T47D (cell line): Measurements from ENCODE around the gene CLRN2.

Experiments used
- DNase-seq, 2 experiments: peaks; one replicate each; pipeline versions ENCODE4 v3.0.0 to v3.0.0-alpha.2; 2011 to 2012; ENCODE audit warnings: low read depth in 1 of 2, low spot score in 1 of 2
- JUND ChIP-seq: IDR thresholded peaks from 2 replicates; pipeline ENCODE4 v1.6.1; 2012; ENCODE audit warnings: low read depth
- in situ Hi-C: cut with HindIII; loops from 2 replicates; pipeline ENCODE4 v1.10.0; 2016; ENCODE audit warnings: low sequenced_read_pairs, low pct_unique_long_range_greater_than_20kb

Gene CLRN2

DNA sequence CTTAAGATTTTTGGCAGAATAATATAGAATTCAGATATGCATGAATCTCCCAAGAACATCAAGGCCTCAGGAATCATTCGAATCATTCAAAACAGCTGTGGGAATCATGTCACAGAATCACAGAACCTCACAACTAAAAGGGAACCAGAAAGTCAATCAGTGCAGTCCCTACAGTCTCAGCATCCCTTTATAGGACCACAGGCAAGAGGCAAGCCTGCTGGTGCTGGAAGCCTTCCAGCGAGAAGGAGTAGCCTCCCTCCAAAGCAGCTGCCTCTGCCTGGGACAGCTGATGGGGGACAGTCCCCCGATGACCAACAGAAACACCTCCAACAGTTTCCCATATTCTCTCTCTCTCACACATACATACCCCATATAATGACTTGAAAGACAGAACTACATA is 23.8 kb upstream of the CLRN2 start:
- DNase-seq, result no peak
- in situ Hi-C loops, result no loop called here
- no peak for TF ChIP-seq JUND

DNA sequence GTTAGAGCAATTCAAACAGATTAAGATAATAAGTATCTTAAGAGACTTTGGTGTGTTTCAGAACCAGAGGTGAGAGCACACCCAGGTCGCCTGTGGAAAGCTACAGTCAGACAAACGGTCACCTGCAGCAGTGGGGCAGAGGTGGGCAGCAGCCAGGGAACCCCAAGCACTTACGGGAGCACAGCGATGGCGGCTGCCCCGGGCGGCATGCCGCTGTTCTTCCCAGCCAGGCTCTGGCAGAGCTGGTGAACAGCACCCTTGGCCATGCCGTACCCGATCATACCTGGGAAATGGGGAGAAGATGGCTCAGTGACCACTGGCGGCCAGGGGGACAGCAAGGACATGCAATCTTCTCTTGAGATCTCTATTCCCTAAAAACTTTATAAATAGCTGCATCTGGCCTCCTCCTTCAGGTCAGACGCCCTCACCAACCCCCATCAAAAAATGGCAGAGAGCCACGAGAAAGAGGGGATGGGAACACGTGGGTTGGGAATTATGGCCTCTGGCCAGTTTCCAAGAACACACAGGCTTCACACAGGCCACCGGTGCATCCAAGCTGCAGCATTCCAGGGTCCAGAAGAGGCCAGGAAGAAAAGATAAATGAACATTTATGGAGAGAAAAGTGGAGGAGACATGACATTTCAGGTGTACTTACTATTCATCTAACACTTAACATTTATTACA is 22.8 kb upstream of the CLRN2 start:
- no peak for TF ChIP-seq JUND
- in situ Hi-C loops, result no loop called here
- no peak for DNase-seq

DNA sequence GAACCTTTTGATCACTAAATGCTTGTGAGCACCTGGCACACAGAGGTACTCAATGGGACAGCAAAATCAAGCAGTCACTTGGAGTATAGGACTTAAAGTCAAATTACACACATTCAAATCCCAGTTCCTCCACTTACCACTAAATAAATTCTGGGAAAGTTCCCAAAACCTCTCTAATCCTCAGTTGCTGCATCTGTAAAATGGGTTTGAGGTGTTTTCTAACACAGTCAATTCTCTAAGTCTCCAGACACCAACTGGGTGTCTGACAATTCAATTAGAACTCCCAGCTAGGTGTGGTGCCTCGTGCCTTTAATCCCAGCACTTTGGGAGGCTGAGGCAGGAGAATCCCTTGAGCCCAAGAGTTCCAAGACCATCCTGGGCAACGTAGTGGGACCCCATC is 22.1 kb upstream of the CLRN2 start:
- in situ Hi-C loops, result no loop called here
- TF ChIP-seq JUND, result no peak
- no peak for DNase-seq

DNA sequence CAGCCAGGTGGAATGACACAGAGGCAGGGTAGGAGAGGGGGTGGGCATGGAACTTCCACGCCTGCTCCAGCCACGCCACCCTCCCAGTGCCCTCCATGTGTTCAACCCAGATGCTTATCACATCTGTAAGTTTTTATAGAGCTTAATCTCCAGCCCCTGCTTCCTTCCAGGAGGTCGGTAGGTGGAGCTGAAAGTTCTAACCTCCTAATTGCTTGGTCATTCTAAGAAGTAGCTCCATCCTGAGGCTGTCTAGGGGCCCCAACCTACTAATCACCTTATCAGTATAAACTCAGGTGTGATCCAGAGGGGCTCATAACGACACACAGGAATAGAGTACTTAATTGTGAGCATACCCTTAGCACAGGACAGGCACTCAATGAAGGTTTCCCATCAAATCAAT is 21.3 kb upstream of the CLRN2 start:
- in situ Hi-C loops, result no loop called here
- no peak for DNase-seq
- TF ChIP-seq JUND, result no peak

DNA sequence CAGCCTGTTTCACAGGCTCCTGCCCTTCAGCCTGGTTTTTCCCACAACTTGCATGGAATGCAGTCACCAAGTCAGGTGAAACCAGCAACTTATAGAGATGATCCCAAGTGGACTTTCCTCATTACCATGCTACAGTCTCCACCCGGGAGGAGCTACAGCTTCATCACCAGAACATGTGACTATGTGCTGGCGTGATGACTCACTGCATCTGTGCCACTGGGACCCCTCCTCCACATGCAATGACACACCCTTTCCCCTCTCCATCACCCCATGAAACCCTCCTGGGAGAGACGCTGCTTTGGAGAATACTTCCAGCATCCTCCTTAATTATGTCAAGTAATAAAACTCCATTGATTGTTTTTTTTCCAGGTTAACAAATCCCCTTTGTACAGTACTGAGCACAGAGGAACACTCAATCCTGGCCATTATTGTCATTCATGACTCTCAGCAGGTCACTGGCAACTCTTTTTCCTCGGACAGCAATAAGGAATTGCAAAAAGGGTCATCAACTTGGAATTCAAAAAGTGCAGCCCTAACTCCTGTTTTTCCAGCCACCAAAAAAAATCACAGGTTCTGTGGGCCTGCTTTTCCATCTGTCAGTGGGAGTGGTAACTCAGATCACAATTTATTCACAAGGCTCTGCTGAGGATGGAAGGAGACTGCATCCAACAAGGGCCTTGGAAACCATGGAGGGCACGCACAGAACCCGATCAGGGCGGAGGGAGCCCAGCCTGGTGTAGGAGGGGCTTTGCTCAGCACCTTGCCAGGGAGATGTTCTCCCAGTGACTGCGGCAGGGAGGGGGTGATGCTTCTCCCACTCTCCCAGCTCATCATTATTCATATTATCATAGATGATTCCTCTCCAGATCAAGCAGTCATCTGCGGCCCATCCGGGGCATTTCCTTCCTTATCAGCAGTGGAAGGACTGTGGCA is 20.4 kb upstream of the CLRN2 start:
- no peak for TF ChIP-seq JUND
- no peak for DNase-seq
- in situ Hi-C loops, result no loop called here

DNA sequence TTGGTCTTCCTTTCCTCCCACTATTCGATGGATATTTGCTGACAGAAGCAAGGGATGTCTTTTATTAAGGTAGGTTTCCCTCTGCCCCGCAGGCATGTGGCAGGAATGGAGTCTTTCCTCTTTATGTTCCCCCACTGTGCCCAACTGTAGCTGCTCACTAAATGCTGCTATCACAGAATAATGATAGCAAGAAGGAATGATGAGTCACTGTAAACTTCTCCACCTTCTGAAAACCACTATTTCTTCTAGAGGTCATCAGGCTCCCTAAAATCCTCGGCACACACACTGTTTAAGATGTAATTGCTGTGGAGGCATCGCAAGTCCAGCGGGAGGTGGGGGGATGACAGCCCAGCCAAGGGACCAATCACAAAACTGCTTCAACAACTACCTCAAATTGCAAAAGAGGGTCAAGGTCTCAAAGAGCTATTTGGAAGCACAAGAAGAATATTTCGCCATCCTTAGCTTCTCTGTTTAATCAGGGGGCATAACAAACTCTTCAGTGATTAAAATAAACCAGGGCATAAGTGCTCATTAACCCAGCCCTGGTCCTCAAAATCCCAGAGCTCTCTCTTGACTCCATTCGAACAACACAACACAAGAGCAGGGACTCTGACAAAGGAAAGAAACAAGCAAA is 17.0 kb upstream of the CLRN2 start:
- in situ Hi-C loops, result no loop called here
- no peak for DNase-seq
- TF ChIP-seq JUND, result no peak

DNA sequence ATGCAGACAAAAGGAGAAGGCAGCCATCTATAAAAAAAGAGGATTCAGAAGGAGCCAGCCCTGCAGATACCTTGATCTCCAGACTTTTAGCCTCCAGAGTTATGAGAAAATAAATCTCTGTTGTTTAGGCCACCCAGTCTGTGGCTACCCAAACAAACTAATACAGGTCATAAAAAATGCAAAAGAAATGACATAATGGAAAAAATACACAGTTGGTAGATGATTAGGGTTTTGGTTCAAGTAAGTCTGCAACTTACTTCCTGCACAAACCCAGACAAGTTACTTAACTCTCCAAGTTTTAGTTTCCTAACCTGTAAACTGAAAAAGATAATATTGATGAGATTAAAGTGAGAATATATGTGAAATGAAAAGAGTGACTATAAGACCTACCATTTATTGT is 14.4 kb upstream of the CLRN2 start:
- no peak for DNase-seq
- in situ Hi-C loops, result no loop called here
- TF ChIP-seq JUND, result no peak

DNA sequence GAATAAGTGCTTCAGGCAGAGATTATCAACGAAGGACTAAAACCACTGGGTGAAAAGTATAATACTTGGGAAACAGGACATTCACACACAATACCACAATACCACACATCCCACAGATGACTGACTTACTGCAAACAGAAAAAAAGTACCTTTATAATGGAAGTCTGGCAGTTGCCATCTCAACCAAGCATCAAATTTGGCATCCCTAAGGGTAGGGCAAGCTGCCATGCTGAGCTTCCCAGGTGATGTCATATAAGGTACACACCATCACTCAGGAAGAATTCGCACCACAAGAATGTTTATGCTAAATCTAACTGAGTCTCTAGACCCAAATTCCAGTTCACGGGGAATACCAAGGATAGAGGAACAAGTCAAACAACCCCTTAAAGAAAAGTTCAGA is 12.2 kb upstream of the CLRN2 start:
- in situ Hi-C loops, result no loop called here
- DNase-seq, result peak in 1 of 2 experiments; percentile 70
- TF ChIP-seq JUND, result no peak

DNA sequence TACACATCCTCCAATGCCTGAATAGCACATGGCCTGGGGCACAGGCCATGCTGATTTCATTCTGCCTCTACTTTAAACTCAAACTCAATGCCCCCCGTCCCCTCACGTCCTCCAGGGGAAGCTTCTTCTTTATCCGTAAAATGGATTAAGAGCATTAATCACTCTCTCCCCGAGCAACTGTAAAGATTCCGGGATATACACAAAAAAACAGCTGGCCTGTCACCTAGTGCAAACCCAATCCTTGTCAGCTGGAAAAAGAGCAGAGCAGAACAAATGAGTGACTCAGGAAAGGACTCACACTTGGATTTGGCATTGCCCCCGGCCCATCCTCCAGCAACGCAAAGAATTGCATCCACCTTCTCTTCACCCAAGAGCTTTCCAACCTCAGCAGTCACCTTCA is 10.9 kb upstream of the CLRN2 start:
- DNase-seq, result no peak
- no peak for TF ChIP-seq JUND
- in situ Hi-C loops, result no loop called here

DNA sequence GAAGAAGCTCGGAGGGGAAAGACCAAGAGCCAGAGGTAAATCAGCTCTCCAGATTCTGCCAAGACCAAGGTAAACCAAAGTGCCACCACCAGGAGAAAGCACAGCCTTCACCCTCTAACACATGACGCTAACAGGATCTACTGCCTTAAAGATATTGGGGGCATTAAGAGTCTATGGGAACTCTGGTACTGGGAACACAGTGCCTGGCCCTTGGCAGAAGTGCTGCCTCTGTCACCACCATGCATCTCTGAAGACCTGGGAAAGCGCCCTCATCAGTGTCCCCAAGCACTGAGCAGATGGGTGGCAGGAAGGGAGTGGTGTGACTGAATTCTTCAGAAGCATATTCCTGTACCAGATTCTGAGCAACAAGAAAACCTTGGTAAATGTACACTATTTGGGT is 4.4 kb upstream of the CLRN2 start:
- no peak for TF ChIP-seq JUND
- in situ Hi-C loops, result no loop called here
- no peak for DNase-seq

DNA sequence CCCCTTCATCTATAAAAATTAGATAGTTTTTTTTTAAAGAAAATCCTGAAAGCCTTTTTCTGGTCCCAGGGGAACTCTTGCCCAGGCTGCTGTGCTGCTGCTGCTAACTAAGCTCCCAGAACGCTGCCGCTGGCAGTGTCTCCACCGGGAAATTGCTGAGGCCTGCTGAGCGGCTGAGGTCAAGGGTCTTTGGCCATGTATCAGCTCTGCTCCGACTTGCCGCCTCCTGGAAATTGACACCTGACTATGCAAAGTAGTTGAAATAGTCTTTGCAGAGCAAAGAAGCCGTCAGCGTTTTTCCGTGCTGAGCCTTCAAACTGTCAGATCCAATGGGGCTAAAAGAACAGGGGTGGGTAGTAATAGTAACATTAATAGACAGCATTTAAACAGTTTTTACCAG is 3.9 kb upstream of the CLRN2 start:
- DNase-seq, result no peak
- in situ Hi-C loops, result no loop called here
- TF ChIP-seq JUND, result no peak

DNA sequence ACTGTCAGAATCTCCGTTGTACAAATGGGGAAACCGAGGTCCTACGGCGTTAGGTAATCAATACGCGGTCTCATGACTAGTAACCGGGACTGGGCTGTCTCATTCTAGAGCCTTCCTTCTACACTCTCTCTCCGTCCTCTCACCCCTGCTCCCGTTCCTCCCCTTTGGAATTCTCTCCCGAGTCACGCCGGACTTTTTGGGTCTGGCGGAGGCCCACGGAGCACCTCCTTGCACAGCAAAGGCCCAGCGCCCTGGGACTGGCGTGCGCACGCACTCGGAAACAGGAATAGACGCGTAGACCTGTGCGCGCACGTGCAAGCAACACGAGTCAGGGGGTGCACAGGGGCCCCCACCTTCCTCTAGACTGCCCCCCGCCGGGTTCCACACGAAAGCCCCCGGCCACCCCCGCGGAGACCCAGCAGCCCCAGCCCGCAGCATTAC is 3.4 kb upstream of the CLRN2 start:
- DNase-seq, result peak in 1 of 2 experiments; percentile 39
- no peak for TF ChIP-seq JUND
- in situ Hi-C loops, result no loop called here
